Measurements from ENCODE around the gene RTN4RL1. TPM values are rescaled to one million over a fixed set of nuclear protein-coding genes. Genes with fewer than 3 reads are reported as not detected.

Gene RTN4RL1
- total and polyA plus RNA-seq, 2 of the 13 experiments (the other 11 are each of a cell fraction or from before 2014, with no cell fraction given) = 0.01 TPM; not detected in 1

DNA sequence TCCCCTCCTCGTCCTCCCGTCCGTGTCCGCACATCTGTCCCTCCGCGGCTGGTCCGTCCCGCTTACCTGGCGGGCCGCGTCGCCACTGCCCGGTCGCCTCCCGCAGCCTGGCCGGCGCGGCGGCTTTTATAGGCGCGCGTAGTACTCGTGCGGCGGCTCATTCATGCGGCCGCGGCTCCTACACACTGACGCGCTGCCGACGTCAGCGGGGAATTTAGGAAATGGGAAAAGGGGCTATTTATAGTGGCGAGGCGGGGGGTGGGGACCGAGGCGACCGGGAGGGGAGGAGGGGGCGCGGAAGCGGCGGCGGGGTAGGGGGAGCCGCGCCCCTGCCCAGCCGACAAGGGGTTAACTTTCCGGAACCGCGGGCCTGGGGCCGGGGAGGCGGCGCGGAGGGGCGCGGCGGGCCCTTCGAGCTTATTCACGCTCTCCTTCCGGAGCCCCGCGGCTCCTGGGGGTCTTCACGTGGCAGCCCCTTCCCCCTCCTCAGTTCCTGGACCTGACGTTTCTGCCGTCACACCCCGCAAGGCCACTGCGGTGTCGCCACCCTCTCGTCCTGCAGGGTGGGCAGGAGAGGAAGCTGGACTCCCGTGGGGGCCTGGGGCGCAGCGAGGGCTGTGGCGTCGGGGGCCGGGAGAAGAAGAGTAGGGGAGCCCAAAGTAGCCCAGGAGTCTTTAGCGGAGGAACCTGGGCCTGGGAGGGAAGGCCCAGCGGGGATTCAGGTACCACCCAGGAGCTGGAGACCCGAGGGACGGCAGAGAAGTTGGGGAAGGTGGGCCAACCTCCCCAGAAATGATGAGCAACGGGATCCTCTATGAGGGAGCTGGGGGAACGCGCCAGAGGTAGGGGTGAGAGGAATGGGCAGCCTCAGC is 26.2 kb upstream of the RTN4RL1 start (continued):
- TF ChIP-seq ZBTB8A (CRISPR knock-in tag; IDR thresholded peaks at IDR 0.05; ENCODE audit: borderline replicate concordance, low read depth) (no peak), REXO4 (CRISPR knock-in tag; IDR thresholded peaks at IDR 0.05; ENCODE audit: borderline replicate concordance) (no peak)
- TF ChIP-seq, protein P1, sequence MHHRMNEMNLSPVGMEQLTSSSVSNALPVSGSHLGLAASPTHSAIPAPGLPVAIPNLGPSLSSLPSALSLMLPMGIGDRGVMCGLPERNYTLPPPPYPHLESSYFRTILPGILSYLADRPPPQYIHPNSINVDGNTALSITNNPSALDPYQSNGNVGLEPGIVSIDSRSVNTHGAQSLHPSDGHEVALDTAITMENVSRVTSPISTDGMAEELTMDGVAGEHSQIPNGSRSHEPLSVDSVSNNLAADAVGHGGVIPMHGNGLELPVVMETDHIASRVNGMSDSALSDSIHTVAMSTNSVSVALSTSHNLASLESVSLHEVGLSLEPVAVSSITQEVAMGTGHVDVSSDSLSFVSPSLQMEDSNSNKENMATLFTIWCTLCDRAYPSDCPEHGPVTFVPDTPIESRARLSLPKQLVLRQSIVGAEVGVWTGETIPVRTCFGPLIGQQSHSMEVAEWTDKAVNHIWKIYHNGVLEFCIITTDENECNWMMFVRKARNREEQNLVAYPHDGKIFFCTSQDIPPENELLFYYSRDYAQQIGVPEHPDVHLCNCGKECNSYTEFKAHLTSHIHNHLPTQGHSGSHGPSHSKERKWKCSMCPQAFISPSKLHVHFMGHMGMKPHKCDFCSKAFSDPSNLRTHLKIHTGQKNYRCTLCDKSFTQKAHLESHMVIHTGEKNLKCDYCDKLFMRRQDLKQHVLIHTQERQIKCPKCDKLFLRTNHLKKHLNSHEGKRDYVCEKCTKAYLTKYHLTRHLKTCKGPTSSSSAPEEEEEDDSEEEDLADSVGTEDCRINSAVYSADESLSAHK (CRISPR knock-in tag; IDR thresholded peaks at IDR 0.05; ENCODE audit: borderline replicate concordance) = no peak
- TF ChIP-seq, protein P2, sequence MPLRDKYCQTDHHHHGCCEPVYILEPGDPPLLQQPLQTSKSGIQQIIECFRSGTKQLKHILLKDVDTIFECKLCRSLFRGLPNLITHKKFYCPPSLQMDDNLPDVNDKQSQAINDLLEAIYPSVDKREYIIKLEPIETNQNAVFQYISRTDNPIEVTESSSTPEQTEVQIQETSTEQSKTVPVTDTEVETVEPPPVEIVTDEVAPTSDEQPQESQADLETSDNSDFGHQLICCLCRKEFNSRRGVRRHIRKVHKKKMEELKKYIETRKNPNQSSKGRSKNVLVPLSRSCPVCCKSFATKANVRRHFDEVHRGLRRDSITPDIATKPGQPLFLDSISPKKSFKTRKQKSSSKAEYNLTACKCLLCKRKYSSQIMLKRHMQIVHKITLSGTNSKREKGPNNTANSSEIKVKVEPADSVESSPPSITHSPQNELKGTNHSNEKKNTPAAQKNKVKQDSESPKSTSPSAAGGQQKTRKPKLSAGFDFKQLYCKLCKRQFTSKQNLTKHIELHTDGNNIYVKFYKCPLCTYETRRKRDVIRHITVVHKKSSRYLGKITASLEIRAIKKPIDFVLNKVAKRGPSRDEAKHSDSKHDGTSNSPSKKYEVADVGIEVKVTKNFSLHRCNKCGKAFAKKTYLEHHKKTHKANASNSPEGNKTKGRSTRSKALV (CRISPR knock-in tag; IDR thresholded peaks at IDR 0.05) = no peak
- TF ChIP-seq, protein P3, sequence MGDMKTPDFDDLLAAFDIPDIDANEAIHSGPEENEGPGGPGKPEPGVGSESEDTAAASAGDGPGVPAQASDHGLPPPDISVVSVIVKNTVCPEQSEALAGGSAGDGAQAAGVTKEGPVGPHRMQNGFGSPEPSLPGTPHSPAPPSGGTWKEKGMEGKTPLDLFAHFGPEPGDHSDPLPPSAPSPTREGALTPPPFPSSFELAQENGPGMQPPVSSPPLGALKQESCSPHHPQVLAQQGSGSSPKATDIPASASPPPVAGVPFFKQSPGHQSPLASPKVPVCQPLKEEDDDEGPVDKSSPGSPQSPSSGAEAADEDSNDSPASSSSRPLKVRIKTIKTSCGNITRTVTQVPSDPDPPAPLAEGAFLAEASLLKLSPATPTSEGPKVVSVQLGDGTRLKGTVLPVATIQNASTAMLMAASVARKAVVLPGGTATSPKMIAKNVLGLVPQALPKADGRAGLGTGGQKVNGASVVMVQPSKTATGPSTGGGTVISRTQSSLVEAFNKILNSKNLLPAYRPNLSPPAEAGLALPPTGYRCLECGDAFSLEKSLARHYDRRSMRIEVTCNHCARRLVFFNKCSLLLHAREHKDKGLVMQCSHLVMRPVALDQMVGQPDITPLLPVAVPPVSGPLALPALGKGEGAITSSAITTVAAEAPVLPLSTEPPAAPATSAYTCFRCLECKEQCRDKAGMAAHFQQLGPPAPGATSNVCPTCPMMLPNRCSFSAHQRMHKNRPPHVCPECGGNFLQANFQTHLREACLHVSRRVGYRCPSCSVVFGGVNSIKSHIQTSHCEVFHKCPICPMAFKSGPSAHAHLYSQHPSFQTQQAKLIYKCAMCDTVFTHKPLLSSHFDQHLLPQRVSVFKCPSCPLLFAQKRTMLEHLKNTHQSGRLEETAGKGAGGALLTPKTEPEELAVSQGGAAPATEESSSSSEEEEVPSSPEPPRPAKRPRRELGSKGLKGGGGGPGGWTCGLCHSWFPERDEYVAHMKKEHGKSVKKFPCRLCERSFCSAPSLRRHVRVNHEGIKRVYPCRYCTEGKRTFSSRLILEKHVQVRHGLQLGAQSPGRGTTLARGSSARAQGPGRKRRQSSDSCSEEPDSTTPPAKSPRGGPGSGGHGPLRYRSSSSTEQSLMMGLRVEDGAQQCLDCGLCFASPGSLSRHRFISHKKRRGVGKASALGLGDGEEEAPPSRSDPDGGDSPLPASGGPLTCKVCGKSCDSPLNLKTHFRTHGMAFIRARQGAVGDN (CRISPR knock-in tag; IDR thresholded peaks at IDR 0.05) = no peak

All from HepG2 (cell line).